ENCODE measurements around the gene HEG1.

Gene HEG1

GRCh38 chr3:125045965-125046364, 9.8 kb downstream of the HEG1 start:
- no peak for DNase-seq

- DNase-seq: no peak
Measured at GRCh38 chr3:125045194-125045593, 10.6 kb downstream of the HEG1 start.

- no peak for DNase-seq
Measured at GRCh38 chr3:125043599-125044151, 12.1 kb downstream of the HEG1 start.

GRCh38 chr3:125042725-125043406, 12.9 kb downstream of the HEG1 start:
- no peak for DNase-seq

- no peak for DNase-seq
Measured at GRCh38 chr3:125039131-125040100, 16.4 kb downstream of the HEG1 start.

DNA sequence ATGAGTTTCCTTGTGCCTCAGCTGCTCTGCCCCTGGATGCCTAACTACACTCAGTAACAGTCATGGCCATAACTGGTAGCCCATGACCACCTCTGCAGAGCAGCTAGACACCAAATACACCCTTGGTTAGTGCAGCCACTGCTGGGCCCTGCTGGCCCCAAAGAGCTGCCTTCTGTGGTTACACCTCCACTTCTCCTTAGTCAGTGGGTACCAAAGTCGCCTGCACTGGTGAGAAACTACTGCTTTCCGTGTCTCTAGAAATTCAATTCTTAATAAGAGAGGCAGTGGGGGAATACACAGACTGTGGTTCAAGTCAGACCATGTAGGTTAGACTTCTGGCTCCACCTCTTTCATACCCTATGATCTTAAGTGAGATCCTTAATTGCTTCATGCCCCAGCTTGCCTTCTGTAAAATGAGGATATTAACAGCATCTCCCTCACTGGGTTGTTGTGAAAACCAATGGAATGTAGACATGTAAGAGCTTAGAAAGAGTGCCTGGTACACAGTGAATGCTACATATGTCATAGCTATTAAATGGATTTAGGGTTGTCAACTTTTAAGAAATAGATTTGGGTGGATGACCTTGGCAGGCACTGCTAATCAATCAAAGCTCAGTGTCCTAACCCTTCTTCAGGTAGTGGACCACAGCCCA, 18.2 kb downstream of the HEG1 start:
- no peak for DNase-seq

- no peak for DNase-seq
Measured at GRCh38 chr3:125035217-125035616, 20.6 kb downstream of the HEG1 start.

- DNase-seq: no peak
Measured at GRCh38 chr3:125033616-125034015, 22.2 kb downstream of the HEG1 start.

GRCh38 chr3:125033135-125033534, 22.7 kb downstream of the HEG1 start:
- no peak for DNase-seq

- DNase-seq: no peak
Measured at GRCh38 chr3:125032683-125033082, 23.1 kb downstream of the HEG1 start.

DNA sequence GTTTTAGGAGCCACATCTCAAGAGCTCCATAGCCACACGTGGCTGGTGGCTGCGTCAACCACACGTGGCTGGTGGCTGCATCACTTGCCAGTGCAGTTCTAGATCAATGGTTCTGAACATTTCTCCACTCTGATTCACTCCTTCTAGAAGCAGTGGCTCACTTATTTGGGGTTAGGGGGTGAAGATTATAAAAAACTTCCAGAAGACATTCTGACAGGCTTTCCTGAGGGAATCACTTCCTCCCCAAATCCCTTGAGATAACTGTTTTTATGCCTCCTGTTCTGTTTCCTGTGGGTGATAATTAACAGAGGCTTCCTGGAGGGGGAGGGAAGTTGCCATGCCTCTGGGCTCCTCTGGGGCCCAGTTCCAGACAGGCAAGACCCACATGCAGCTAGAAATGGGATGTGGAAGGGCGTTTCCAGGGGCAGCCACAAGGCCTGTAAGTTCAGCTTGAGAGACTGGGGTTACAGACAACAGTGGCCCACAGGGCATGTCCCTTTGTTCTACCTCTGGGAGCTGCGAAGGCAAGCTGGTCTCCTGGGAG, 23.6 kb downstream of the HEG1 start:
- no peak for DNase-seq

DNA sequence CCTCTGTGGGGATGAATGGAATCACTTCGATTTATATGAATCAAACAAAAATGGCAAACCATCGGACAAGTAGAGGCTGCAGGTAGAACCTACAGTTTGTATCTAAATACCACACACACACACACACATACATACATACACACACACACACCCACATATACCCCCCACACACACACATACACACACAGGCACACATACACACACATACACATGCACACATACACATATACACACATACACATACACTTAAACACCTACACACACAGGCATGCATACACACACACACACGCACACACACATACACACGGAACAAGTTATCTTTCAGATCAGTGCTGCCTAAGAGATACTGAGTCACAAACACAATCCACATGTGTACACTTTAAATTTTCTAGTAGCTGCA, 24.3 kb downstream of the HEG1 start:
- no peak for DNase-seq

DNA sequence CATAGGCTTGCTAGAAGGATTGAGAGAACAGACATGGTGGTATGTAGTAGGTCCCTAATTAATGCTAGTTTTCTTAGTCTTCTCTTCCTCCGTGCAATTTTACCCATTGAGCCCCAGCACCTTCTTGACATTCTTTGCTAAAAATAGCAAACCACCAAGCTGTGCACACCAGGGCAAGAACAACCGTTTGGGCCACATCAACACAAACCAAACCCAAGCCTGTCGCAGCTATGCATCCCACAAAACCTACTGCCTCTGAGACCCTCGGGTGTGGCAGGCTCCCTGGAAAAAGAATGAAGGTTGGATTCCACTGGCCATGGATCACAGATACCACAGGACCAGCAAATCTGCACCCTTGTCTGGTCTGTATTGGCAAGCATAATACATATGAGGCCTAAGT, 27.1 kb downstream of the HEG1 start:
- DNase-seq: no peak

GRCh38 chr3:125025642-125026041, 30.2 kb downstream of the HEG1 start:
- no peak for DNase-seq

DNA sequence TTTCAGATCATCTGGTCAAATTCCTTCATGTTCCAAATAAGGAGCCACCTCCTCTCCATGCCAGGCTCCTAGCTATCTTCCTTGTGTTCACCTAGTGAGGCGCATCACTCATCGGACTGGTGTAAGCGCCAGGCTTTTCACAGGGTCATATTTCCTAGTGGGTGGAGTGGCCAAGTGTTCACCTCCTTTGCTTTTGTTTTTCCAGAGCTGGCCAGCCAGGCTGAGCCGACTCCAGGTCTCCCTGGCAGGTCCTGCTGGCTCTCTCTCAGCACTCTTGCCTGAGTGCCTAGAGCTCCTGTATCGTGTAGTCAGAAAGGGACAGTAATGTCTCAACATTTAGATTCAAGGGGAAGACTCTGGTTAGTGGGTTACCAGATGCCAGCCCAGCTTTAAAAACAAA, 31.0 kb downstream of the HEG1 start:
- DNase-seq: no peak

GRCh38 chr3:125023833-125024555, 31.8 kb downstream of the HEG1 start:
- no peak for DNase-seq

DNA sequence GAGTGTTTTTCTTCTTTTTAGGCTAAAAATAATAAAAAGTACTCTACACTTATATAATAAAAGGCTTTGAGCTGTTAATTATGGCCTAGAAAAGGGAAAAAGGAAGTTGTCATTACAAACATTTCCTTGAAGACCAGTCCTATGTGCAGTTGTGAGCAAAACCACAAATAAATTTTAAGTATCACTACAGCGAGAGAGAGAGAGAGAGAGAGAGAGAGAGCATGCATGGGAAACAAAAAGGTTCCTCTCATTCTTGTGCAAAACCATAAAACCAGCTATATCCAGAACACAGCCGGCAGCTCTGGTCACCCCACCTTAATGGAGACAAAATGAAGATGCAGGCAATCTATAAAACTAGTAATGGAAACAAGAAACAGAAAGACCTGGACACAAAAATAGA, 33.6 kb downstream of the HEG1 start:
- DNase-seq: no peak

DNA sequence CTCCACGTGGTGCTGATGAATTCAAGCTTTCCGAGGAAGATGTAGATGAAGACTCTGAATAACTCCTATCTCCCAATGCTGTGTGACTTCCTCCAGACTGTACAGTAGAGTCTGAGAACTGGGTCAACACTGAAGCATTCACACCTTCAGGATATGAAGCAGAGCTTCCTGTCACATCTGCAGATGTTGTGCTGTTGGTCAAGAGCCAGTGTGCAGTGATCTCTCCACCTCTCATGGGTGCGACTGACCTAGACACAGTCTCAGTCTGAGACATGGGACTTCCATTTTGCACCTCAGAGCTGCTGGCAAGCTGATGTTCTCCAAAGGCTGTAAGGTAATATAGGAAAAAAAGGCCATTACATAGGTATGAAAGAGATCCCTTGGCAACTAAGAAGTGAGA, 36.5 kb downstream of the HEG1 start:
- no peak for DNase-seq

DNA sequence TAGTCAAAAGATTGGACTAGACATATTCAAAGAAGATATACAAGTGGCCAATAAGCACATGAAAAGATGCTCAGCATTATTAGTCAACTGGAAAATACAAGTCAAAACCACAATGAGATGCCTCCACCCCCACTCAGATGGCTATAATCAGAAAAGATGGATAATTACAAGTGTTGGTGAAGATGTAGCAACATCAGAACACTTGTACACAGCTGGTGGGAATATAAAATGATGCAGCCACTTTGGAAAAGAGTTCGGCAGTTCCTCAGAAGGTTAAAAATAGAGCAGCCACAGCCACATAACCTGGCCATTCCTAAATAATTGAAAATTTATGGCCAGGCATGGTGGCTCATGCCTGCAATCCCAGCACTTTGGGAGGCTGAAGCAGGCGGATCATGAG, 38.4 kb downstream of the HEG1 start:
- no peak for DNase-seq

DNA sequence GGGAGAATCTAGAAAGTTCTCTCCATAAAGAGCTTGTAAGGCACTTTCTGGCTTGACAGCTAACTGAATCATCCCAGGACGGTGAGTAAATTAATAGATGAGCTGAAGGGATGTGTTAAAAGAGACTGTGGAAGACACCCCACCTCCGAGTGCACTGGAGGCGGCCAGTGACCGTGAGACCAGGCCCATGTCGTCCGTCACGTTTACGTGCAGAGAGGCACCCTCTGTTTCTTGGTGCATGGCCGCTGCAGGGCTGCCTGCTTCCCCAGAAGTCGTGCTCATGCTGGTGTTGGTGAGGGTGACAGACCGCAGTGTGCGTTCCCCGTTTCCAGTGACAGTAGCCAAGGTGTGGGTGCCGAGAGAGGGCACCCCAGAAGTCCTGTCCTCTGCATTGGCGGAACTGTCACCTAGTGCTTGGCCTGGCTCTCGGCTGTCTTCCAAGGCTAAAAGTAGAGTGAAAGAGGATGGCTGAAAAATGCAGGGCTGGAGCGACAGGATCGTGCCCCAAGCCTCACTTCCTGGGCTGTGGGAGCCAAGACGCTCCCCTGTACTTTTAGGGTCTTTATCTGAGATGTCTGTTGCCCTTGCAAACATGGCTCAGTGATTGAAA, 41.1 kb downstream of the HEG1 start:
- DNase-seq: no peak

DNA sequence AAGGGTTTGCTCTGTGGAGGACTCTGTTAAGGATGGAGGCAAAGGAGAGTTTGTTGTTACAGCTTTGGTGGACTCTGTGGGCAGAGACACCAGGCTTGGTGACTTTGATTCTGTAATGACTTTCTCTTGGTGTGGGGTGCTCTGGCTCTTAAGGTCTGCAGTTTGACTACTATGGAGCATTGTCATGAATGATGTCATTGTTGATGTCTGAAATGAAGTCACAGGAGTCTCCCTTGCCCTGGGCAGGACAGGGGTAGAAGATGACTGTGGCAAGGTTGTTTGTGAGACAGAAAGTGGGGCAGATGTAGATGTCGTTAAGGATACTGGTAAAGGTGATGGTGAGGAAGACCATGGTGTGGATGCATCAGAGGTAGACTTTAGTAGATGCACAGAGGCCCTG, 42.7 kb downstream of the HEG1 start:
- no peak for DNase-seq

GRCh38 chr3:125011941-125012340, 43.9 kb downstream of the HEG1 start:
- DNase-seq: no peak

Data from activated T-cell treated with anti-CD3 and anti-CD28 coated beads, Interleukin-2, amount 50 U/mL, for 1 hour (primary cell).